Measurements from ENCODE around the gene RGS1. TPM values are rescaled to one million over a fixed set of nuclear protein-coding genes. Genes with fewer than 3 reads are reported as not detected.

The RGS1 gene
- total RNA-seq, 1 donor from 2014 or later: 0.43 TPM

- no peak for DNase-seq (ENCODE audit: low read depth)
Measured at GRCh38 chr1:192552760-192553191, 22.8 kb upstream of the RGS1 start.

GRCh38 chr1:192553741-192554140 is 21.8 kb upstream of the RGS1 start:
- DNase-seq (ENCODE audit: low read depth): no peak

- DNase-seq (ENCODE audit: low read depth): no peak
Measured at GRCh38 chr1:192554904-192555303, 20.7 kb upstream of the RGS1 start.

- no peak for DNase-seq (ENCODE audit: low read depth)
Measured at GRCh38 chr1:192555399-192555798, 20.2 kb upstream of the RGS1 start.

- DNase-seq (ENCODE audit: low read depth): no peak
Measured at GRCh38 chr1:192557841-192558595, 17.6 kb upstream of the RGS1 start.

- DNase-seq (ENCODE audit: low read depth): peak; percentile 94
Measured at GRCh38 chr1:192559115-192560006, 16.2 kb upstream of the RGS1 start.

GRCh38 chr1:192561301-192561700 is 14.3 kb upstream of the RGS1 start:
- DNase-seq (ENCODE audit: low read depth): no peak

- DNase-seq (ENCODE audit: low read depth): no peak
Measured at GRCh38 chr1:192563129-192563528, 12.4 kb upstream of the RGS1 start.

- DNase-seq (ENCODE audit: low read depth): no peak
Measured at GRCh38 chr1:192564099-192564498, 11.5 kb upstream of the RGS1 start.

GRCh38 chr1:192565946-192566345 is 9.6 kb upstream of the RGS1 start:
- no peak for DNase-seq (ENCODE audit: low read depth)

- DNase-seq (ENCODE audit: low read depth): no peak
Measured at GRCh38 chr1:192566657-192567056, 8.9 kb upstream of the RGS1 start.

- DNase-seq (ENCODE audit: low read depth): no peak
Measured at GRCh38 chr1:192568063-192568462, 7.5 kb upstream of the RGS1 start.

GRCh38 chr1:192571668-192572067 is 3.9 kb upstream of the RGS1 start:
- DNase-seq (ENCODE audit: low read depth): no peak

GRCh38 chr1:192573499-192573898 is 2.1 kb upstream of the RGS1 start:
- DNase-seq (ENCODE audit: low read depth): peak; percentile 75

- DNase-seq (ENCODE audit: low read depth): no peak
Measured at GRCh38 chr1:192574073-192574472, 1.5 kb upstream of the RGS1 start.

GRCh38 chr1:192576190-192577144 is 894 bp downstream of the RGS1 start:
- no peak for DNase-seq (ENCODE audit: low read depth)

- no peak for DNase-seq (ENCODE audit: low read depth)
Measured at GRCh38 chr1:192577145-192578140, 1.9 kb downstream of the RGS1 start.

GRCh38 chr1:192578144-192578909 is 2.8 kb downstream of the RGS1 start:
- no peak for DNase-seq (ENCODE audit: low read depth)

Data from myocyte (in vitro differentiated cells).